ENCODE results near the gene TBXAS1. TPM values are rescaled to one million over a fixed set of nuclear protein-coding genes. Genes with fewer than 3 reads are reported as not detected.
A peak's percentile ranks its signal among the peaks of the same experiment; 100 is the strongest.

Gene TBXAS1
- total RNA-seq, 2 experiments from 2014 or later = 8.8 to 11.8 TPM

DNA sequence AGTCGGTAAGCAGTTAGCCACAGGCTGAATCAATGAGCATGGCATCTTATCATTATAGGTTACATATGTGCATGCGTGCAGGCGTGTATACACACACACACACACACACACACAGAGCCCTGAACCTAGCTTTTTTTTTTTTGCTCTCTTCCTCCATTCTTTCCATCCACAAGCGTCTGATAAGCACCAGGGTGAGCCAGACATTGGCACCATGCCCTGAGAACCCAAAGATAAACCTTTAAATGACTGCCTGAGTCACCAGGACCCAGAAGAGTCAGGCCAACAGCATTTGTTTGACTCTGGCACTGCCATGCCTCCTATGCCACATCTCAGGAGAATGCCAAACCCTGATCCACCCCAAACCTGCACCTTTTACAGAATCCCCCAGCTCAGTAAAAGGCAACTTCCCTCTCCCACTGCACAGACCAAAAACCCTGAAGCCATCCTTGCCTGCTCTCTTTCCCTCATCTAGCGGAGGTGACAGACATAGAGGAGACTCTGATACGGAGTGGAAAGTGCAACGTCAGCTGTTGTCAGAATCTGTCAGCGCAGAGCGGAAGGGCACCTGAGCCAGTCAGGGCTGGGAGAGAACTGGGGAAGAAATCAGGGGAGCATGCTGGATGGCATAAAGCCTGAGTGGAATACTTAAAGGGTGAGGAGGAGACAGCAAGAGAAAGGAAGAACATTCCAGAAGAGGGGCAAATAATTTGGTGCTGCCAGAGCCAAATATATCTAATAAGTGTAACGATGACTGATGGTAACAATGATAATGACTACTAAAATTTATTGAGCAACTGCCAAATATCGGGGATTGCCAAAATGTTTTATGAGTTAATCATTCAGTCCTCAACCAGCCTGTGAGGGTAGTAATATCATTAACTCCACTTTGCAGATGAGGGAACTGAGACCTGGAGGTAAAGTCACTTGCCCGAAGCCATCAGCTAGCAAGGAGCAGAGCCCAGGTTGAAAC lies 230.5 kb downstream of the TBXAS1 start:
- peaks cover 58% of the 10 kb centered on the region for H3K36me3 Mint-ChIP-seq (ENCODE audit: low read depth)
- H3K4me1 Mint-ChIP-seq = peaks cover 77% of the 10 kb centered on the region
- H3K9me3 Mint-ChIP-seq = no peaks in the 10 kb centered on the region
- DNase-seq = peak; percentile 20
- H3K27me3 Mint-ChIP-seq = no peaks in the 10 kb centered on the region
- ChIA-PET CTCF (interaction anchor here (0.6 to 1.8 kb wide), 5 partner anchors 11 to 594 kb away, joined by 3 to 7 read pairs (median 3); no protein-coding TSS in a partner anchor), POLR2A (interaction anchor here (0.6 kb wide), 1 partner anchor 26 kb away, joined by 5 read pairs; no protein-coding TSS in a partner anchor)
- peak overlapping the region; percentile 92 for H3K27ac Mint-ChIP-seq
- H3K4me3 Mint-ChIP-seq = peak overlapping the region; percentile 90

DNA sequence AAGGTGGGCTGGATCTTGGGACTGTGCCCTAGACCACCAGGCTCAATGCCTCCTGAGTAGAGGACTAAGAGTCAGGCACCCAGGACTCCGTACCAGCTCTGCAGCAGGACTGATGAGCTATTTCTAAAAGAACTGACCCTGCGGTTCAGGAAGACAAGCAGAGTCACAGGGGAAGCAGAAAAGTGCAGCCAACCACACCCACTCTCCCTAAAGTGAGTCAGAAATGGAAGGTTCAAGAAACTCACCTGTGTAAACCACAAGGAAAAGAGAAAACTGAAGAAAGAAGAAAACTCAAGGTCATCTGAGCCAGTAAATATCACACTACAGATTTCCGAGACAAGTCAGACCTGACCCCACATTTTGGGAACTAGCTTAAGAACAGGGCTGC lies 231.2 kb downstream of the TBXAS1 start:
- Mint-ChIP-seq H3K9me3 (no peaks in the 10 kb centered on the region), H3K4me1 (peaks cover 70% of the 10 kb centered on the region), H3K27me3 (no peaks in the 10 kb centered on the region), H3K36me3 (ENCODE audit: low read depth) (peaks cover 51% of the 10 kb centered on the region), H3K27ac (peak overlapping the region; percentile 92), H3K4me3 (peak overlapping the region; percentile 90)
- DNase-seq = no peak
- ChIA-PET POLR2A (interaction anchor here (0.6 kb wide), 1 partner anchor 26 kb away, joined by 5 read pairs; no protein-coding TSS in a partner anchor), CTCF (interaction anchor here (1.1 to 1.8 kb wide), 3 partner anchors 12 to 294 kb away, joined by 3 to 7 read pairs (median 3); no protein-coding TSS in a partner anchor)

DNA sequence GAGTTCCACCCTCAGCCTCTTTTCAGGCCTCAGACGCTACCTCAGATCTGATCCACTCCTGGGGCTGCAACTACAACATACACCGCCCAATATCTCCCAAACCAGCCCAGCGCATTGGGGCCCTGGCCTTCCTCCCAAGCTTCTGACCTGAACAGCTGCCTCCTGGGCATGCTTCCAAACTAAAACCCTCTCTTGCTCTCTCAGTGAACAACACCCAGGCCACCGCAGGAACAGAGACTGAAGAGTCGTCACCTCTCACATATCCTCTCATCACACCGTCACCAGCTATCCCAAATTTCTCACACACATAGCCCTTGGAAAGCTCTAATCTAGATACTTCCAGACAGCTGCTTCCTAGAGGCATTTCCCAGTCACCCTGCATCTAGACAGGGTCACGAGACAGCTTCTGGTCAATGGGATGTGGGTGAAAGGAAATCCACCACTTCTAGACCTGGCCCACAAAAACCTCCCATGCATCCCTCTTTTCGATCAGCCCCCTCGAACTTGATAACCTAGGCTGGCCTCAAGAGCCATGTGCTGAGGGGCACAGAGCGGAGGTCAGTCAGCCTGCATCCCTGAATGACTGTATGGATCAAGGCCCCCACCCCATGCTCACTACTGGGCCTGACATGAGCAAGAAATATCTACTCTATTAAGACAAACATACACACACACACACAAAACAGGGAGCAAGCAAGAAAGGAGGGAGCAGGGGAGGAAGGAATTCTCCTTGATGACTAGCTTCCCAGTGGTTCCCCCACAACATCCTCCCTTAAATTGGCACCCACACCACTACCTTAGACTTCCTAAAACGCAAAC lies 231.9 kb downstream of the TBXAS1 start:
- Mint-ChIP-seq H3K27ac (peak overlapping the region; percentile 92), H3K4me1 (peaks cover 64% of the 10 kb centered on the region), H3K4me3 (peak overlapping the region; percentile 90), H3K36me3 (ENCODE audit: low read depth) (peaks cover 46% of the 10 kb centered on the region), H3K9me3 (peaks cover 5% of the 10 kb centered on the region), H3K27me3 (peaks cover 2% of the 10 kb centered on the region)
- DNase-seq = no peak
- POLR2A ChIA-PET = no interaction called here
- CTCF ChIA-PET = interaction anchor here (0.7 to 1.8 kb wide), 4 partner anchors 12 to 295 kb away, joined by 3 to 7 read pairs (median 4); no protein-coding TSS in a partner anchor

DNA sequence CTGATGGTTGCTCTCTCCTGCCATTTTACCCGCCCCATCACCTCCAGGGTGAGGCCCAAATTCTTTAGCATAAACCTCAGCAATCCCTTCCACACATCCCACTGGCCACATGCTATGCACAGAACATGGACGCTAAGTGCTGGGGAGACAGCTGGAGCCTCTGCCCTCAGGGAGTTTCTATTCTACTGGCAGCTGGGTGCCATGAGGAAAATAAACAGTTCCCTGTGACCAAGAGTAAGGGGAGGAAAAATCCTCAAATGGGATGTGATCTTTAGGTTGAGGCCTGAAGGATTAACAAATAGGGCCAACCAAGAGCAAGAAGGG lies 232.5 kb downstream of the TBXAS1 start:
- no peak for DNase-seq
- peak overlapping the region; percentile 90 for H3K4me3 Mint-ChIP-seq
- peaks cover 45% of the 10 kb centered on the region for H3K36me3 Mint-ChIP-seq (ENCODE audit: low read depth)
- H3K9me3 Mint-ChIP-seq = peaks cover 11% of the 10 kb centered on the region
- H3K4me1 Mint-ChIP-seq = peaks cover 58% of the 10 kb centered on the region
- H3K27ac Mint-ChIP-seq = peak overlapping the region; percentile 92
- CTCF ChIA-PET = interaction anchor here (0.7 kb wide), 1 partner anchor 251 kb away, joined by 4 read pairs; no protein-coding TSS in a partner anchor
- POLR2A ChIA-PET = no interaction called here
- peaks cover 2% of the 10 kb centered on the region for H3K27me3 Mint-ChIP-seq

GRCh38 chr7:140062118-140062527 lies 233.1 kb downstream of the TBXAS1 start:
- H3K27me3 Mint-ChIP-seq = peaks cover 7% of the 10 kb centered on the region
- peak overlapping the region; percentile 90 for H3K4me3 Mint-ChIP-seq
- DNase-seq = peak; percentile 49
- H3K4me1 Mint-ChIP-seq = peaks cover 53% of the 10 kb centered on the region
- peaks cover 16% of the 10 kb centered on the region for H3K9me3 Mint-ChIP-seq
- H3K36me3 Mint-ChIP-seq (ENCODE audit: low read depth) = peaks cover 45% of the 10 kb centered on the region
- POLR2A ChIA-PET = no interaction called here
- CTCF ChIA-PET = interaction anchor here (1.4 kb wide), 1 partner anchor 9 kb away, joined by 3 read pairs; no protein-coding TSS in a partner anchor
- peak overlapping the region; percentile 92 for H3K27ac Mint-ChIP-seq

DNA sequence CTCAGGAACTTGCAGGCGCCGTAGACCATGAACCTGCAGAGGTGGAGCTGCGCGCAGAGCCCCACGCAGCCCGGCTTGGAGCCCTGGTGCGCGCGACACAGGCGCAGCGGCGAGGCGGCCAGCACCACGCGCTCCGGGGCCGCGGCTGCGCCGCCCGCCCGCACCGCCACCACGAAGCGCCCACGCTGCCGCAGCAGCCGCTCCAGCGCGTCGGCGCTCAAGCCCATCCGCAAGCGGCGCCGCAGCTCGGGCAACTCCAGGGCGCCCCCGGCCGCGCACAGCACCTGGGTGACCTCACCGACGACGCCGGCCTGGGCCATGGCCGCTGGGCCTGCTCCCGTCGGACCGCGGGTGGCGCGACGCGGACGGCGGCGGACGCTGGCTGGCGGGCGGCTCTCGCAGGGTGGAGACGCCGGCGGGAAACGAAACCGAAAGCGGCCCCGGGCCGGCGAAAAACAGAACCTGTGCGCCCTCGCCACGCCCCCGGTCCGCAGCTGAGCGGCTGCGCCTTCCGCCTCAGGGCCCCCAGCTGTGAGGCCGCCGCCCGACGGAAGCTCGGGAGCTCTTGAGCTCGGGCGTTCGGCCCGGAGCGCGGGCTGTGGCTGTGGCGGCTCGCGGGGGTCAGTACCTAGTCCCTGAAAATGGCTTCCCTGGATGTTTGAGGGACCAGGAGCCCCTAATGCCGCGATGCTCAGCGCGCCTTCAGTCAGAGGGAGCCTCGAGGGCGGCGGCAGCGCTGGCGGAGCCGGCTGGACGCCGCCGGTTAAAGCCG lies 233.7 kb downstream of the TBXAS1 start, which contains the start of gene PARP12:
PARP12 (minus strand) TSS at position 424 of the 772 bp plus-strand sequence; CDS start at position 320, 104 bp downstream.
- CTCF ChIA-PET = interaction anchor here (0.8 to 1.4 kb wide), 3 partner anchors 8 to 256 kb away, joined by 3 read pairs; no protein-coding TSS in a partner anchor
- peak within 1 kb of the TSS; percentile 92 for H3K27ac Mint-ChIP-seq

GRCh38 chr7:140067052-140067451 lies 238.0 kb downstream of the TBXAS1 start:
- no peak overlapping the region for H3K4me3 Mint-ChIP-seq
- DNase-seq = no peak
- H3K4me1 Mint-ChIP-seq = peaks cover 18% of the 10 kb centered on the region
- peaks cover 11% of the 10 kb centered on the region for H3K27me3 Mint-ChIP-seq
- ChIA-PET CTCF (interaction anchor here (1.8 kb wide), 1 partner anchor 17 kb away, joined by 5 read pairs; no protein-coding TSS in a partner anchor), POLR2A (no interaction called here)
- peaks cover 27% of the 10 kb centered on the region for H3K9me3 Mint-ChIP-seq
- no peak overlapping the region for H3K27ac Mint-ChIP-seq
- peaks cover 19% of the 10 kb centered on the region for H3K36me3 Mint-ChIP-seq (ENCODE audit: low read depth)

More for the DNA sequence above, 233.7 kb downstream of the TBXAS1 start, which contains the start of gene PARP12:
- peaks cover 7% of the 10 kb centered on the region for H3K27me3 Mint-ChIP-seq
- peaks cover 40% of the 10 kb centered on the region for H3K36me3 Mint-ChIP-seq (ENCODE audit: low read depth)
- H3K4me3 Mint-ChIP-seq = peak within 1 kb of the TSS; percentile 90
- H3K9me3 Mint-ChIP-seq = peaks cover 20% of the 10 kb centered on the region
- peaks cover 48% of the 10 kb centered on the region for H3K4me1 Mint-ChIP-seq
- POLR2A ChIA-PET = no interaction called here
- DNase-seq = peak; percentile 92

DNA sequence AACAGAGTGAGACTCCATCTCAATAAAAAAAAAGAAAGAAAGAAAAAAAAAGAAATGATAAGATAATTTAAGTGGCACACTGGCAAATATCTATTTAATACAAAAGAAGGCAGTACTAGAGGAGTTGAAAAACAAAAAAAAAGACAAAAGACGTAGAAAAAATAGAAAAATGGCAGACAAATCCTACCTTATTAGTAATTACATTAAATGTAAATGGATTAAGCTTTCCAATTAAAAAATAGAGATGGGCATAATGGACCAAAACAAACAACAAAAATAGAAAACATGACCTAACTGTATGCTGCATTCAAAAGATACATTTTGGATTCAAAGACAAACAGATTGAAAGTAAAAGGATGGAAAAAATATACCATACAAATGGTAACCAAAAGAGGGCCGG lies 239.0 kb downstream of the TBXAS1 start:
- peaks cover 19% of the 10 kb centered on the region for H3K36me3 Mint-ChIP-seq (ENCODE audit: low read depth)
- H3K4me3 Mint-ChIP-seq = no peak overlapping the region
- H3K27ac Mint-ChIP-seq = no peak overlapping the region
- peaks cover 27% of the 10 kb centered on the region for H3K9me3 Mint-ChIP-seq
- peaks cover 11% of the 10 kb centered on the region for H3K27me3 Mint-ChIP-seq
- DNase-seq = no peak
- POLR2A ChIA-PET = no interaction called here
- CTCF ChIA-PET = no interaction called here
- H3K4me1 Mint-ChIP-seq = peaks cover 18% of the 10 kb centered on the region

DNA sequence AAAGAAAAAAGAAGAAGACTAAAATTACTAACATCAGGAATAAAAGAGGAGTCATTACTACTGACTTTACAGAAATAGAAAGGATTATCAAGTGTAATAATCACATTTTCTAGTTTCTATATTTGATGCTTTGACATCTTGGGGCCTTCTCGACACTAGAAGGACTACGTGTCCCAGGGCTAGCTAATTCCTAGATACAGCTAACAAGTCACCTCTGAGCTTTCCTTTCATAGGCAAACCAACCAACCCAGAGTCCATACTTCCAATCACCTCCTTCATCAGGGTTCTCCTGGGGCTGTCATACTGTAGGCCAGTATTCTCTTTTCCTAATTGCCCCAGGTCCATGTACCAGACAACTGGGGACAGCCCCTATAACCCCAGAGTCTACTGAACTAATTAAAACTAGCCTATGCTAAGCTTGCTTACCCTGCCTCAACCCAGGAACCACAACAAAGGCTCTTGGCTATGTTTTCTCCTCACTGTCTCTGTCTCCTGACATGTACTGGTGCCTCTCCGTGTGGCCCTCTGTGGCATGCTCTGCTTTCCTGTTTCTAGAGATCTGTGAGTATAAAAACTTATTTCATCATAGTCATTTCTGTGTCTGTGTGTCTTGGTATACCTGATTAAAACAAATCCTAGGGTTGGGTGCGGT lies 240.4 kb downstream of the TBXAS1 start:
- POLR2A ChIA-PET = no interaction called here
- Mint-ChIP-seq H3K4me1 (peaks cover 9% of the 10 kb centered on the region), H3K4me3 (no peak overlapping the region), H3K9me3 (peaks cover 27% of the 10 kb centered on the region), H3K27me3 (peaks cover 17% of the 10 kb centered on the region), H3K36me3 (ENCODE audit: low read depth) (peaks cover 19% of the 10 kb centered on the region), H3K27ac (no peak overlapping the region)
- DNase-seq = peak; percentile 16
- CTCF ChIA-PET = interaction anchor here (0.8 kb wide), 1 partner anchor 182 kb away, joined by 3 read pairs; no protein-coding TSS in a partner anchor
